ENCODE data around the gene PNPT1. TPM values are rescaled to one million over a fixed set of nuclear protein-coding genes. Genes with fewer than 3 reads are reported as not detected.
A peak's percentile ranks its signal among the peaks of the same experiment; 100 is the strongest.
"Not testable (repeated sequence)": the region's sequence is repeated elsewhere in the genome, so short reads cannot be mapped to it uniquely, and the experiment has no call there.

The PNPT1 gene
- 35.5 and 50.9 TPM in 2 replicates for total RNA-seq (2014; rRNA removed; shearing (Covaris generic); ENCODE audit: low replicate concordance)

DNA sequence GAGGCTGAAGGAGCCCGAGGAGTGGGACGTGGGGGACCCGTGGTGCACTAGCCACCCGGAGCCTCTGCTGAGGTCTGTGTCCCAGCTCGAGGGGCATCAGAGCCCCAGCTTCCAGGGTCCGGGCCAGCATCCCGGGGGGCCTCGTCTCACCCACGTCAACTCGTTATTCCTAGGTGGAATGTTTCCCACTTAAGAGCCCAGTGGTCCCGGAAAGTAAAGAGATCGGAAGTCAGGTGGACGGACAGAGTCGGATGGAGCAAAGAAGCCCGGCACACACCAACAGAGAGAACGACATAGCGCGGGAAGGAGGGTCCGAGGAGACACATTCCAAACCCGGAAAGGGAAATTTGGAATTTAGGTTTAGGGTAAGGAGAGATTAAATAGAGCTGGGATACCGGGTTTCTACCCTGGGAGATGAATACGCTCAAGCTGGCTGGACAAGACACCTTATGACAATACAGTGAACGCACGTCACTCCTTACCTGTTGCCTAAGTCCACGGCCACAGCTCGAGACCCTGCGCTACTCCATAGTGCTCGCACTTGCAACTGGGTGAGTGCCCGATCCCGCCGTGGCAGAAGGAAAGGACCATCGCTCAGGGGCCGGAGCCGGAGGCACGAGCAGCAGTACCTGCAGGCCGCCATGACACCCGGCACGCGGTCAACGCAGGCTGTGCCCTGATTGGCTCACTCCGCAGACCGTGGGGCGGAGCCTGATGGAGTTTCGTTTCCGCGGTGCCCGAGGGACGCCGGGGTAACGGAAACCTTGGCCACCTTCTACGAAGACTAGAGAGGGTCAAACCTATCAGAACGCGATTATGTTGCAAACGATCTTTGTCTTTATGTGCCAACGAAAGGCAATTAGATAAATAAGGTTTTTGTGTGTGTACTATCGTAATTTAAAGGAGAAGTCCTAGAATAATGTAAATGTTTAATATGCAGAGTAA lies at the start of gene PNPT1:
TSS of gene PNPT1 (minus strand) at position 664 of the 945 bp plus-strand sequence. CDS start at position 643, 21 bp downstream.
- no peaks in the 10 kb centered on the region; the same call in 1 of the 2 replicates for H4K20me1 ChIP-seq (ENCODE audit: insufficient read depth, low read depth, low read length)
- H3K9ac ChIP-seq (ENCODE audit: low read length), result peak within 1 kb of the TSS; percentile 97
- H2AFZ ChIP-seq (ENCODE audit: low read length), result peak within 1 kb of the TSS; percentile 77
- DNase-seq, result peak; percentile 98
- H3K79me2 ChIP-seq (ENCODE audit: low read length), result peaks cover 51% of the 10 kb centered on the region
- peak within 1 kb of the TSS; percentile 99 for H3K4me3 ChIP-seq (ENCODE audit: low read length)
- H3K4me2 ChIP-seq (ENCODE audit: low read depth, low read length, poor library complexity, severe bottlenecking), result peak within 1 kb of the TSS; percentile 82
- no peaks in the 10 kb centered on the region for H3K27me3 ChIP-seq (ENCODE audit: low read length)
- no peaks in the 10 kb centered on the region for H3K9me3 ChIP-seq (ENCODE audit: low read length)
- peak within 1 kb of the TSS; percentile 35; the same call in 1 of the 2 replicates for H3K27ac ChIP-seq (ENCODE audit: low read length)
- H3K9me2 ChIP-seq (replicated peaks; ENCODE audit: insufficient read depth, low read length), result no peaks in the 10 kb centered on the region
- peaks cover 10% of the 10 kb centered on the region; the same call in 1 of the 2 replicates for H3K36me3 ChIP-seq (ENCODE audit: insufficient read depth, low read length)
- H3K4me1 ChIP-seq (ENCODE audit: low read length), result peaks cover 23% of the 10 kb centered on the region

DNA sequence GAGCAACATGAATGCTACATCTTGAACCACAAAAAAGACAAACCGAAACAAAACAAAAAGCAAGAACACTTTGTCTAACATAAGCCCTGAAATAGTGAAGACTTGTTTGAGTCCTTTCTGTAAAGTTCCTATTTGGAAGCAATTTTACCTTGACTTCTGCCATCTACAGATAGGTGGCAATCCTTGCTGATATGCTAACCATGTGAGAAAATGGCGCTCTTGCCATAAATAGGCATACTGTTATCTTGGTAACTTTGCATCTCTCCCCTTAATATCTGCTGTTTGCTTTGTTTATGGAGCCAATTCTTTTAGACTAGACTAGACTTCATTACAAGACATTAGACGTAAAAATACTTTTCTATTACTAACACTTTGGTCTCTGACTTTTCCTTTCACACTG lies 49.4 kb upstream of the PNPT1 start:
- Histone ChIP-seq H3K79me2 (ENCODE audit: low read length) (no peaks in the 10 kb centered on the region), H4K20me1 (ENCODE audit: insufficient read depth, low read depth, low read length) (no peaks in the 10 kb centered on the region), H2AFZ (ENCODE audit: low read length) (no peak overlapping the region), H3K9ac (ENCODE audit: low read length) (no peak overlapping the region), H3K27ac (ENCODE audit: low read length) (no peak overlapping the region), H3K4me1 (ENCODE audit: low read length) (no peaks in the 10 kb centered on the region), H3K27me3 (ENCODE audit: low read length) (no peaks in the 10 kb centered on the region), H3K9me2 (replicated peaks; ENCODE audit: insufficient read depth, low read length) (no peaks in the 10 kb centered on the region), H3K36me3 (ENCODE audit: insufficient read depth, low read length) (no peaks in the 10 kb centered on the region), H3K9me3 (ENCODE audit: low read length) (no peaks in the 10 kb centered on the region), H3K4me2 (ENCODE audit: low read depth, low read length, poor library complexity, severe bottlenecking) (no peak overlapping the region), H3K4me3 (ENCODE audit: low read length) (no peak overlapping the region)
- no peak for DNase-seq

DNA sequence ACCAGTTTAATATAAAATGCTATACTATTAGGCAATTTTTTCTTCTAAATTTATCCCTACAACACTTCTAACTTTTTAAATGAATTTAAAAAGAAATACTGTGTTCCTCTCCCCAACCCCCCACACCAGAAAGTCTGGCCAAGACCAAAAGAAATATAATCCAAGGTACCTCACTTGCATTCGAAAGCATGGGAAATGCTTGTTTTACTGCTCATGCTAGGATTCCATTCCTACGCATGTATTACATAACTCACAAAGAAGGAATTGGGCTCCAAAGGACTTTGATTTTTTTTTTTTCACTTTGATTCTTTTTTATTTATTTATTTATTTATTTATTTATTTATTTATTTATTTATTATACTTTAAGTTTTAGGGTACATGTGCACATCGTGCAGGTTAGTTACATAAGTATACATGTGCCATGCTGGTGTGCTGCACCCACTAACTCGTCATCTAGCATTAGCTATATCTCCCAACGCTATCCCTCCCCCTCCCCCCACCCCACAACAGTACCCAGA lies 42.4 kb upstream of the PNPT1 start:
- H2AFZ ChIP-seq (ENCODE audit: low read length); H3K36me3 ChIP-seq (ENCODE audit: insufficient read depth, low read length); H4K20me1 ChIP-seq (ENCODE audit: insufficient read depth, low read depth, low read length); DNase-seq; H3K27me3 ChIP-seq (ENCODE audit: low read length); H3K4me3 ChIP-seq (ENCODE audit: low read length); H3K27ac ChIP-seq (ENCODE audit: low read length); H3K4me1 ChIP-seq (ENCODE audit: low read length); H3K9me3 ChIP-seq (ENCODE audit: low read length); H3K79me2 ChIP-seq (ENCODE audit: low read length); H3K4me2 ChIP-seq (ENCODE audit: low read depth, low read length, poor library complexity, severe bottlenecking); H3K9ac ChIP-seq (ENCODE audit: low read length); H3K9me2 ChIP-seq (replicated peaks; ENCODE audit: insufficient read depth, low read length): not testable (repeated sequence)

DNA sequence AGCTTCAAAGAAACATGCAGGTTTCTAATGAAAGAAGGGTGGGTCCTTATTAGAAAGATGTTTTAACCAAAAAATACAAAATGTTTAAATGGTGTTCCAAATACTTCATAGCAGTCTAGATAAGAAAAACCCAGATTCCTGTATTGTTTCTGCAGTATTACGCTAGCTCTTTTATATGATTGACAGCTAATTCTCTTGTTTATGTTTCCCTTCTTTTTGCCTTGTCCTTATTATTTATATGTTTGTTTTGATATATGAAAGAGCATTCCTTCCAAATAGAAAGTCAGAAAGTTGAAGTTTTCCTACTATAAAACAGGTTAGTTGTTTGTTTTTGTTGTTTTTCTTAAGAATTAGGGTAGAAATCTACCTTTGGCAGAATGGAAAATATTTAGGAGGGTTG lies 41.1 kb upstream of the PNPT1 start:
- Histone ChIP-seq H3K27me3 (ENCODE audit: low read length) (no peaks in the 10 kb centered on the region), H2AFZ (ENCODE audit: low read length) (no peak overlapping the region), H3K36me3 (ENCODE audit: insufficient read depth, low read length) (no peaks in the 10 kb centered on the region), H3K79me2 (ENCODE audit: low read length) (no peaks in the 10 kb centered on the region), H3K9ac (ENCODE audit: low read length) (no peak overlapping the region), H3K9me3 (ENCODE audit: low read length) (no peaks in the 10 kb centered on the region), H3K27ac (ENCODE audit: low read length) (no peak overlapping the region), H3K4me1 (ENCODE audit: low read length) (no peaks in the 10 kb centered on the region), H3K9me2 (replicated peaks; ENCODE audit: insufficient read depth, low read length) (no peaks in the 10 kb centered on the region), H4K20me1 (ENCODE audit: insufficient read depth, low read depth, low read length) (no peaks in the 10 kb centered on the region), H3K4me2 (ENCODE audit: low read depth, low read length, poor library complexity, severe bottlenecking) (no peak overlapping the region), H3K4me3 (ENCODE audit: low read length) (no peak overlapping the region)
- no peak for DNase-seq

DNA sequence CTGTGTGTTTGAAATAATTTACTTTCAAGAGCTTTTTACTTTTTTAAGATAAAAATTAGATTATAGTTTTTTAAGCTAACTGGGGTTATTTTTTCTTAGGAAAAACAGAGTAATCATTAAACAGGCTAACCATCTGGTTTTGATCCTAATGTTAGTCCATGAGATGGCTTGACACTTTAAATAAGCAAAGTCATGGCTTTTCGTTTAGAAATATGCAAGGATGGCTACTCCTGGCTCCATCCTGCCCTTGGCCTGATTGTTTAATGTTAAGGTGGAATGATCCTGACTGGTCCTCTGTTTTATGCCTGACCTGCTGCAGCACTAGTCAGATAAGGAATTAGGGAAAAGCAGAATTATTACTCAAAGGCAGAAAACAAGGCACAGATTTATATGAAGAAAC lies 39.7 kb upstream of the PNPT1 start:
- H3K9ac ChIP-seq (ENCODE audit: low read length), result no peak overlapping the region
- H3K9me3 ChIP-seq (ENCODE audit: low read length), result no peaks in the 10 kb centered on the region
- no peaks in the 10 kb centered on the region for H3K36me3 ChIP-seq (ENCODE audit: insufficient read depth, low read length)
- no peak overlapping the region for H3K4me3 ChIP-seq (ENCODE audit: low read length)
- no peak overlapping the region for H3K4me2 ChIP-seq (ENCODE audit: low read depth, low read length, poor library complexity, severe bottlenecking)
- no peaks in the 10 kb centered on the region for H4K20me1 ChIP-seq (ENCODE audit: insufficient read depth, low read depth, low read length)
- no peaks in the 10 kb centered on the region for H3K4me1 ChIP-seq (ENCODE audit: low read length)
- H3K9me2 ChIP-seq (replicated peaks; ENCODE audit: insufficient read depth, low read length), result no peaks in the 10 kb centered on the region
- H2AFZ ChIP-seq (ENCODE audit: low read length), result no peak overlapping the region
- H3K79me2 ChIP-seq (ENCODE audit: low read length), result no peaks in the 10 kb centered on the region
- no peaks in the 10 kb centered on the region for H3K27me3 ChIP-seq (ENCODE audit: low read length)
- DNase-seq, result no peak
- no peak overlapping the region for H3K27ac ChIP-seq (ENCODE audit: low read length)

DNA sequence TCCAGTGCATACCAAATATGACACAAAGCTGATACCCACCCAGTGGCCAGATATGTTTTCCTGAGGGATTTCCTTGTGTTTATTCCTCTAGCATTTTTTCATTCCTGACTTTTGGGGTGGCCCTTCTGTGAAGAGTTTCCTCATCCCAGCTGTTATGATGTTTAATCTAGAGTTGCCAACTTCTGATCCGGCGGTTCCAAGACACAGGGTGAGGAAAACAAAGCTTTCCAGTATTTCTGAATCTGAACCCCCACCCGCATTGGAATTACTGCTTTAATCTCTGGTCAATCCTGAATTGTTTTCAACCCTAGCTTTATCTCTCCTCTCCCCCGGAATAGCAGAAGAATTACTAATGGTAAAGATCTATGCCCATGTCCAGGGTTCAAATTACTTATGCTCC lies 39.2 kb upstream of the PNPT1 start:
- no peak overlapping the region for H3K4me2 ChIP-seq (ENCODE audit: low read depth, low read length, poor library complexity, severe bottlenecking)
- H3K9ac ChIP-seq (ENCODE audit: low read length), result no peak overlapping the region
- H3K27ac ChIP-seq (ENCODE audit: low read length), result no peak overlapping the region
- no peaks in the 10 kb centered on the region for H3K27me3 ChIP-seq (ENCODE audit: low read length)
- no peaks in the 10 kb centered on the region for H3K36me3 ChIP-seq (ENCODE audit: insufficient read depth, low read length)
- no peak for DNase-seq
- H3K9me2 ChIP-seq (replicated peaks; ENCODE audit: insufficient read depth, low read length), result no peaks in the 10 kb centered on the region
- no peaks in the 10 kb centered on the region for H3K79me2 ChIP-seq (ENCODE audit: low read length)
- no peak overlapping the region for H3K4me3 ChIP-seq (ENCODE audit: low read length)
- H3K4me1 ChIP-seq (ENCODE audit: low read length), result no peaks in the 10 kb centered on the region
- no peak overlapping the region for H2AFZ ChIP-seq (ENCODE audit: low read length)
- no peaks in the 10 kb centered on the region for H3K9me3 ChIP-seq (ENCODE audit: low read length)
- no peaks in the 10 kb centered on the region for H4K20me1 ChIP-seq (ENCODE audit: insufficient read depth, low read depth, low read length)

DNA sequence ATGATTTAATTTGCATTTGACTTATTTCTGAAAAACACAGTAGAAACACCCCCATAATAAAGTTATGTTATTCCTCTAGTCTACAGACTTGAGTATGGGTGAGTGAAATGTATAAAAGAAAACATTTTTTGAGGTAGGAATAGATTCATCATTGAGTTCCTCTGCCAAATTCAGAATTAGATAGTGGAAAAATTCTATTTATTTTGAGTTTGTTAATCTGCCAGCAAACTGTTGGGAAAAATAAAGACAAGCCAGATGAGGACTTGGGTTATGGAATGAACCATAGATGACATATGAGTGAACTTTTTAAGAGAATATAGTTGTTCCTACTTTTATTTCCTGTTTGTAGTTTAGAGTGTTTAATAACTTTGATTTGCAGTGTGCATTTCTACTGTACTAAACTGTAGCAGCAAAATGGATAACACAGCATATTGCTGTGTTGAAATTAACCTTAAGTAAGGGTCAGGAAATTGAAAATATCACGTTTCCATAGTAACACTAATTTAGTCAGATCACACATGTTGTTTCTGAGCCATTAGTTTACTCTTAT lies 35.6 kb upstream of the PNPT1 start:
- Histone ChIP-seq H3K4me2 (ENCODE audit: low read depth, low read length, poor library complexity, severe bottlenecking) (no peak overlapping the region), H3K9me3 (ENCODE audit: low read length) (no peaks in the 10 kb centered on the region), H3K4me1 (ENCODE audit: low read length) (no peaks in the 10 kb centered on the region), H3K79me2 (ENCODE audit: low read length) (no peaks in the 10 kb centered on the region), H2AFZ (ENCODE audit: low read length) (no peak overlapping the region), H3K9ac (ENCODE audit: low read length) (no peak overlapping the region), H3K36me3 (ENCODE audit: insufficient read depth, low read length) (no peaks in the 10 kb centered on the region), H4K20me1 (ENCODE audit: insufficient read depth, low read depth, low read length) (no peaks in the 10 kb centered on the region), H3K27me3 (ENCODE audit: low read length) (no peaks in the 10 kb centered on the region), H3K9me2 (replicated peaks; ENCODE audit: insufficient read depth, low read length) (no peaks in the 10 kb centered on the region), H3K4me3 (ENCODE audit: low read length) (no peak overlapping the region), H3K27ac (ENCODE audit: low read length) (no peak overlapping the region)
- DNase-seq, result no peak

DNA sequence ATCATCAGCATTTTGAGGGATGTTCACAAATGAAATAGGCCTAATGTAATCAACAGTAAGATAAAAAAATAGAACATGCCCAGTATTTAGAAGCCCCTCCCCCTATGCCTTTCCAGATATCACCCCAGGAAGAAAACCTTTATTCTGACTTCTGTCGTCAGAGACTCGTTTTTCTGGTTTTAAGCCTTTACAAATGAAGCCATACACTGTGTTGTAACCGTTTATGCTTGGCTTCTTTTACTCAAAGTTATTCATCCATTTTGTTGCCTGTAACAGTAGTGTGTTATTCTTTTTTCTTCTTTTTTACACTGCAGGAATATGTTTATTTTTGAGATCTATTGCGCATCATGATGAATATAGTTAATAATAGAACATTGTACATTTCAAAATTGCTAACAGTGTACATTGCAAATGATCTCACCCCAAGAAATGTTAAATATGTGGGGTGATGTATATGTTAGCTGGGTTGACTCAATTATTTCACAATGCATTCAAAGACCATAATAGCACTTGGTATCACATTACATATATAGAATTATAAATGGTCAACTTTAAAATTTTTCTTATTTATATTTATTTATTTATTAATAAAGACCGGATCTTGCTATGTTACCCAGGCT lies 28.1 kb upstream of the PNPT1 start:
- no peak overlapping the region for H3K27ac ChIP-seq (ENCODE audit: low read length)
- no peak overlapping the region for H3K9ac ChIP-seq (ENCODE audit: low read length)
- no peaks in the 10 kb centered on the region for H3K9me3 ChIP-seq (ENCODE audit: low read length)
- no peak for DNase-seq
- H3K27me3 ChIP-seq (ENCODE audit: low read length), result no peaks in the 10 kb centered on the region
- H2AFZ ChIP-seq (ENCODE audit: low read length), result no peak overlapping the region
- H4K20me1 ChIP-seq (ENCODE audit: insufficient read depth, low read depth, low read length), result no peaks in the 10 kb centered on the region
- no peaks in the 10 kb centered on the region for H3K4me1 ChIP-seq (ENCODE audit: low read length)
- H3K9me2 ChIP-seq (replicated peaks; ENCODE audit: insufficient read depth, low read length), result no peaks in the 10 kb centered on the region
- no peaks in the 10 kb centered on the region for H3K36me3 ChIP-seq (ENCODE audit: insufficient read depth, low read length)
- no peaks in the 10 kb centered on the region for H3K79me2 ChIP-seq (ENCODE audit: low read length)
- no peak overlapping the region for H3K4me3 ChIP-seq (ENCODE audit: low read length)
- no peak overlapping the region for H3K4me2 ChIP-seq (ENCODE audit: low read depth, low read length, poor library complexity, severe bottlenecking)

Measured in Karpas-422 (cell line).